HepG2 (cell line): ENCODE data around the gene ZNF77.

Experiments used
- ADNP ChIP-seq: sonication (generic); formaldehyde crosslinking; IDR thresholded peaks from 2 replicates; pipeline ENCODE4 v1.4.0; 2020; ENCODE audit warnings: missing genetic modification reagents
- CTCF ChIP-seq: sonication (generic); formaldehyde crosslinking; IDR thresholded peaks from 2 replicates; pipeline ENCODE4 v1.5.0; 2020; ENCODE audit warnings: mild to moderate bottlenecking, missing genetic modification reagents, moderate library complexity
- EZH2 ChIP-seq: conservative IDR thresholded peaks from 2 replicates; pipeline ENCODE4 v1.6.1; 2012; ENCODE audit warnings: mild to moderate bottlenecking, low read depth, low read length, moderate library complexity
- NFYB ChIP-seq: sonication (generic); formaldehyde crosslinking; IDR thresholded peaks from 2 replicates; pipeline ENCODE4 v1.4.0; 2020; ENCODE audit warnings: missing genetic modification reagents
- TBX3 ChIP-seq: fragments of 450-650 bp; IDR thresholded peaks from 2 replicates; pipeline ENCODE4 v1.6.1; 2017; ENCODE audit warnings: antibody characterized with exemption, mild to moderate bottlenecking, inconsistent platforms, borderline replicate concordance
- TCF7L2 ChIP-seq: IDR thresholded peaks from 2 replicates; pipeline ENCODE4 v1.6.1; 2011; ENCODE audit warnings: mild to moderate bottlenecking, low read depth, low read length, moderate library complexity
- ZNF3 ChIP-seq: IDR thresholded peaks from 2 replicates; pipeline ENCODE4 v1.7.0; 2017; ENCODE audit warnings: inconsistent platforms
- TF ChIP-seq, protein P1 (sequence below): IDR thresholded peaks from 2 replicates; pipeline ENCODE4 v1.6.1; 2016; ENCODE audit warnings: low read depth

DNA sequence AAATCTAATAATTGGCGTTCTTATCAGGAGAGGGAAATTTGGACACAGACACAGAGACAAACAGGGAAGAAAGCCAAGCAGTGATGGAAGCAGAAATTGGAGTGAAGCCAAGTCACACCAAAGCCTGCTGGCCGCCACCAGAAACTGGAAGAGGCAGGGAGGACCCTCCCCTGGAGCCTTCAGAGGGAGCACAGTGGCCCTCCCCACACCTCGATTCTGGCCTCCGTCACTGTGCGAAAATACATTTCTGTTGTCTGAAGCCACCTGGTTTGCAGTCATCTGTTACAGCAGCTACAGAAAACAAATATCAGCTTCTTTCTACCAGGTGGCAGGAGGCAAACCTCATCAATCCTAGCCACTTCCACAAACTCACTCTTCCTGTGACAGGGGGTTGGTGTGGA, 24.3 kb upstream of the ZNF77 start:
- no peak for TF ChIP-seq TCF7L2
- TF ChIP-seq, protein P1, sequence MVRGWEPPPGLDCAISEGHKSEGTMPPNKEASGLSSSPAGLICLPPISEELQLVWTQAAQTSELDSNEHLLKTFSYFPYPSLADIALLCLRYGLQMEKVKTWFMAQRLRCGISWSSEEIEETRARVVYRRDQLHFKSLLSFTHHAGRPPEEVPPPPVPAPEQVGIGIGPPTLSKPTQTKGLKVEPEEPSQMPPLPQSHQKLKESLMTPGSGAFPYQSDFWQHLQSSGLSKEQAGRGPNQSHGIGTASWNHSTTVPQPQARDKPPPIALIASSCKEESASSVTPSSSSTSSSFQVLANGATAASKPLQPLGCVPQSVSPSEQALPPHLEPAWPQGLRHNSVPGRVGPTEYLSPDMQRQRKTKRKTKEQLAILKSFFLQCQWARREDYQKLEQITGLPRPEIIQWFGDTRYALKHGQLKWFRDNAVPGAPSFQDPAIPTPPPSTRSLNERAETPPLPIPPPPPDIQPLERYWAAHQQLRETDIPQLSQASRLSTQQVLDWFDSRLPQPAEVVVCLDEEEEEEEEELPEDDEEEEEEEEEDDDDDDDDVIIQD (CRISPR knock-in tag) = no peak
- TF ChIP-seq TBX3 = no peak
- no peak for TF ChIP-seq NFYB
- no peak for TF ChIP-seq ZNF3 (CRISPR knock-in tag)
- TF ChIP-seq EZH2 = no peak
- TF ChIP-seq ADNP (CRISPR knock-in tag) = no peak
- TF ChIP-seq CTCF = no peak
